Measurements from ENCODE around the gene SPATC1L. TPM values are rescaled to one million over a fixed set of nuclear protein-coding genes. Genes with fewer than 3 reads are reported as not detected.
A peak's percentile ranks its signal among the peaks of the same experiment; 100 is the strongest.

The SPATC1L gene
- total and polyA plus RNA-seq, 7 donors = 1.9 to 6.0 (median 3.9) TPM

- Histone ChIP-seq H3K36me3 (ENCODE audit: insufficient read depth in 1 of 2, low read depth in 1 of 2) (peaks cover 0 to 82% of the 10 kb centered on the region in 2 donors), H3K27me3 (ENCODE audit: insufficient read depth in 3 of 3, low read length in 2 of 3) (no peaks in the 10 kb centered on the region), H3K4me1 (peaks cover 13% of the 10 kb centered on the region), H3K4me3 (no peak overlapping the region), H3K9me3 (no peaks in the 10 kb centered on the region), H3K27ac (no peak overlapping the region)
- TF ChIP-seq, protein P1, sequence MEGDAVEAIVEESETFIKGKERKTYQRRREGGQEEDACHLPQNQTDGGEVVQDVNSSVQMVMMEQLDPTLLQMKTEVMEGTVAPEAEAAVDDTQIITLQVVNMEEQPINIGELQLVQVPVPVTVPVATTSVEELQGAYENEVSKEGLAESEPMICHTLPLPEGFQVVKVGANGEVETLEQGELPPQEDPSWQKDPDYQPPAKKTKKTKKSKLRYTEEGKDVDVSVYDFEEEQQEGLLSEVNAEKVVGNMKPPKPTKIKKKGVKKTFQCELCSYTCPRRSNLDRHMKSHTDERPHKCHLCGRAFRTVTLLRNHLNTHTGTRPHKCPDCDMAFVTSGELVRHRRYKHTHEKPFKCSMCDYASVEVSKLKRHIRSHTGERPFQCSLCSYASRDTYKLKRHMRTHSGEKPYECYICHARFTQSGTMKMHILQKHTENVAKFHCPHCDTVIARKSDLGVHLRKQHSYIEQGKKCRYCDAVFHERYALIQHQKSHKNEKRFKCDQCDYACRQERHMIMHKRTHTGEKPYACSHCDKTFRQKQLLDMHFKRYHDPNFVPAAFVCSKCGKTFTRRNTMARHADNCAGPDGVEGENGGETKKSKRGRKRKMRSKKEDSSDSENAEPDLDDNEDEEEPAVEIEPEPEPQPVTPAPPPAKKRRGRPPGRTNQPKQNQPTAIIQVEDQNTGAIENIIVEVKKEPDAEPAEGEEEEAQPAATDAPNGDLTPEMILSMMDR (IDR thresholded peaks at IDR 0.05) = no peak
- DNase-seq (no peak), ATAC-seq (no peak)
- 95 to 98% (median 97%) methylated on average over 10 of the region's 10 CpGs for WGBS, 3 donors
- intact Hi-C loops (cut with DNase I) = no loop called here
Observed at GRCh38 chr21:46193829-46194373, 9.6 kb upstream of the SPATC1L start.

DNA sequence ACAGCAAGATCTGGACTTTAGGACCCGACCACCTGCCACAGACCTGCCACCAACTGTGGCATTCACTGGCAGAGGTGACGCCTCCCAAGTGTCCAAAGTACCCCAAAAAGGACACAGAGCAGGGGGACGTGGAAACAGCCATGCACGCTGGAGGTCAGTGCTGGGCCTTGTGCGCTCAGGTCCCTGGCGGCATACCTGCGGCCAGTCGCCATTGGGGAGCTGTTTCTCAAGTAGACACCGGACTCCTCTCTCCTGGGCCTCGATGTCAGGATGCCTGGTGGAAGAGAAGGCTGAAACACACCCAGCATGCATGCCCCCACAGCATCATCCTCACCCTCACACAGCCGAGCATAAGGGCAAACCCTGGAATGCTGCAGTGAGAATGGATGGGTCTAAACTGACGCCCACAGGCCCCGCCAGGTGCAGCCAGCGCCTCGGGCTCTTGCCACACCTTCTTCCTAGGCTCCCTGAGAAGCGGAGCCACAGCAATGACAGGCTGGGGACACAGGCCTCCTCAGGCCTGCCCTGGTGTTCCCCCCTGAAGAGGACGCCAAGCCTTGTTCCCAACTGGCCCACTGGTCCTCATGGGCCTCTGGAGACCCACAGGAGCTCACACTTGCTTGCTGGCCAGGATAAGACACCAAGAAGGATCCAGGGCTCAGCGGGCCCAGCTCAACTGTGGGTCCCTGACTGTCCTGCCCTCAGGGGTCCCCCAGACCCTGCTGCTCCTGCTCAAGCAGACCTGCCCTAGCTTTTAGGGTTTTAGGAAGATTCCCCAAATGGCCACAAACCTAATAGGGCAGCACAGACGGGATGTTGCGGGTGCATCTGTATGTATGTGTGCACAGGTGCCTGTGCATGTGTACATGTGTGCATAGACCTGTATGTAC is 7.7 kb upstream of the SPATC1L start:
- intact Hi-C loops (cut with DNase I) = no loop called here
- DNase-seq (peak in 1 of 2 donors; percentile 43), ATAC-seq (no peak)
- H3K4me3 ChIP-seq = no peak overlapping the region
- H3K36me3 ChIP-seq (ENCODE audit: insufficient read depth in 1 of 2, low read depth in 1 of 2) = peaks cover 0 to 66% of the 10 kb centered on the region in 2 donors
- TF ChIP-seq, protein P1 (IDR thresholded peaks at IDR 0.05) = no peak
- no peaks in the 10 kb centered on the region for H3K9me3 ChIP-seq
- H3K27me3 ChIP-seq (ENCODE audit: insufficient read depth in 3 of 3, low read length in 2 of 3) = no peaks in the 10 kb centered on the region
- peaks cover 29% of the 10 kb centered on the region for H3K4me1 ChIP-seq
- no peak overlapping the region for H3K27ac ChIP-seq
- WGBS, 3 donors = 95 to 97% (median 97%) methylated on average over 19 to 20 of the region's 20 CpGs

GRCh38 chr21:46191257-46191685 is 7.0 kb upstream of the SPATC1L start:
- Histone ChIP-seq H3K27ac (no peak overlapping the region), H3K36me3 (ENCODE audit: insufficient read depth in 1 of 2, low read depth in 1 of 2) (peaks cover 0 to 60% of the 10 kb centered on the region in 2 donors), H3K9me3 (no peaks in the 10 kb centered on the region), H3K4me3 (no peak overlapping the region), H3K27me3 (ENCODE audit: insufficient read depth in 3 of 3, low read length in 2 of 3) (no peaks in the 10 kb centered on the region), H3K4me1 (peaks cover 29% of the 10 kb centered on the region)
- WGBS, 3 donors = 76 to 86% (median 84%) methylated on average over 4 of the region's 4 CpGs
- ATAC-seq = peak; percentile 59 to 71 (median 69)
- TF ChIP-seq, protein P1 (IDR thresholded peaks at IDR 0.05) = no peak
- intact Hi-C loops (cut with DNase I) = no loop called here
- peak; percentile 71 to 77 for DNase-seq

DNA sequence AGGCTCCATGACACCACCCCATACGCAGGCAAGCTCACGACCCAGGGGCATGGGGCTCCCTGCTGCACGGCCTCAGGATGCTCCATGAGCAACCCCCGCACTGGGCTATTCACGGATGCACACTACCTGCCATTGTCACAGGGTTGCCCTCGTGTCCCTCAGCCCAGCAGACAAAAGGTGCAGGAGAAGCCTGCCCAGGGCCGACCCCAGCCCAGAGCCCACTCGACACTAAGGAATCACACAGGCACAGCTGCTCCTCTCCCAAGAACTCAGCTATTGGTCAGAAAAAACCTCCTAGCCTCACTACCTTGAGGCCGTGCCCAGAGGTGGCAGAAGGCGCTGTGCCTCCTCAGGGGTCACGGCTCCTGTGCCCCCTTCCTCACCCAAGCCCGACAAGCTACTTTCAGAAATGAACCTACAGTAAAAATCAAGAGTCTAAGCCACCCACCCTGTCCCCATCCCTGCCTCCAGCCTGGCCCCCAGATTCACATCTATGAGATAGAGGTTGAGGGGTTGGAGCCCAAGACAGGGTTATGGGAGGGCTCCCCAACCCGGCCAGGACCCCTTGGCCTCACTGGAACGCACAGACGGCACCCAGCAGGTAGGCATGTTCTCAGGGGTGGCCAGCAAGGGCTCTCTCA is 6.4 kb upstream of the SPATC1L start:
- TF ChIP-seq, protein P1 (IDR thresholded peaks at IDR 0.05) = no peak
- H3K27me3 ChIP-seq (ENCODE audit: insufficient read depth in 3 of 3, low read length in 2 of 3) = no peaks in the 10 kb centered on the region
- no peaks in the 10 kb centered on the region for H3K9me3 ChIP-seq
- no peak overlapping the region for H3K27ac ChIP-seq
- no peak overlapping the region for H3K4me3 ChIP-seq
- WGBS, 3 donors = 91 to 96% (median 95%) methylated on average over 11 to 15 of the region's 15 CpGs
- intact Hi-C loops (cut with DNase I) = no loop called here
- DNase-seq = no peak
- ATAC-seq = no peak
- peaks cover 0 to 53% of the 10 kb centered on the region in 2 donors for H3K36me3 ChIP-seq (ENCODE audit: insufficient read depth in 1 of 2, low read depth in 1 of 2)
- peaks cover 29% of the 10 kb centered on the region for H3K4me1 ChIP-seq

Data from psoas muscle (tissue), 8 donors.